GM19023 (cell line): ENCODE data around the gene ELAC1.

Experiments used
- ATAC-seq: cut with Tn5 transposase; IDR thresholded peaks from one replicate; pipeline ENCODE4 v1.9.1; 2021; ENCODE audit warnings: mild to moderate bottlenecking, moderate library complexity; ENCODE audit not compliant: unreplicated experiment

Gene ELAC1

GRCh38 chr18:51013259-51013658, 45.4 kb downstream of the ELAC1 start:
- ATAC-seq = no peak

GRCh38 chr18:51017140-51017879, 49.5 kb downstream of the ELAC1 start:
- ATAC-seq = no peak

- no peak for ATAC-seq
Observed at GRCh38 chr18:51020536-51020935, 52.7 kb downstream of the ELAC1 start.

GRCh38 chr18:51021226-51021965, 53.6 kb downstream of the ELAC1 start:
- no peak for ATAC-seq

GRCh38 chr18:51025512-51025911, 57.7 kb downstream of the ELAC1 start:
- no peak for ATAC-seq

GRCh38 chr18:51028201-51028805, 60.5 kb downstream of the ELAC1 start:
- no peak for ATAC-seq

GRCh38 chr18:51029378-51029693, 61.5 kb downstream of the ELAC1 start:
- ATAC-seq = no peak

GRCh38 chr18:51029694-51030536, 62.1 kb downstream of the ELAC1 start, which contains the start of gene SMAD4:
Gene SMAD4, plus strand, starts transcription at chr18:51030213. Its CDS starts 16,834 bp downstream, at chr18:51047047.
- peak; percentile 83 for ATAC-seq

GRCh38 chr18:51030537-51031258, 62.9 kb downstream of the ELAC1 start:
- peak; percentile 68 for ATAC-seq

GRCh38 chr18:51032193-51032592, 64.4 kb downstream of the ELAC1 start:
- no peak for ATAC-seq

- ATAC-seq = no peak
Observed at GRCh38 chr18:51037230-51037629, 69.4 kb downstream of the ELAC1 start.
